Stimulated activated CD8-positive, alpha-beta memory T cell treated with anti-CD3 and anti-CD28 coated beads, Interleukin-7, amount 100 ng/mL, for 24 hours (primary cell): ENCODE results near the gene PHC3.
"Not testable (repeated sequence)": the region's sequence is repeated elsewhere in the genome, so short reads cannot be mapped to it uniquely, and the experiment has no call there.

Experiments
- DNase-seq: peaks from one replicate; pipeline ENCODE4 v3.0.0-alpha.2; 2020; ENCODE audit warnings: low read depth

Gene PHC3

GRCh38 chr3:170180908-170181885, at the start of gene PHC3:
Gene PHC3 (minus strand): TSS chr3:170181733. CDS start chr3:170181715, 18 bp downstream.
- peak; percentile 85 for DNase-seq

- DNase-seq = no peak
Observed at GRCh38 chr3:170228093-170228766, 46.7 kb upstream of the PHC3 start.

- no peak for DNase-seq
Observed at GRCh38 chr3:170226426-170226960, 45.0 kb upstream of the PHC3 start.

GRCh38 chr3:170225166-170225565, 43.6 kb upstream of the PHC3 start:
- no peak for DNase-seq

- no peak for DNase-seq
Observed at GRCh38 chr3:170222647-170223541, 41.4 kb upstream of the PHC3 start.

- peak; percentile 66 for DNase-seq
Observed at GRCh38 chr3:170221924-170222646, 40.6 kb upstream of the PHC3 start, which contains the start of gene PRKCI. Gene PRKCI (plus strand): TSS chr3:170222424. CDS start chr3:170222670, 246 bp downstream.

GRCh38 chr3:170220871-170221270, 39.3 kb upstream of the PHC3 start:
- no peak for DNase-seq

GRCh38 chr3:170219850-170220249, 38.3 kb upstream of the PHC3 start:
- DNase-seq = no peak

- no peak for DNase-seq
Observed at GRCh38 chr3:170211668-170212067, 30.1 kb upstream of the PHC3 start.

- no peak for DNase-seq
Observed at GRCh38 chr3:170207717-170208116, 26.2 kb upstream of the PHC3 start.

GRCh38 chr3:170206164-170206762, 24.7 kb upstream of the PHC3 start:
- DNase-seq = not testable (repeated sequence)

- no peak for DNase-seq
Observed at GRCh38 chr3:170205302-170205701, 23.8 kb upstream of the PHC3 start.

- no peak for DNase-seq
Observed at GRCh38 chr3:170204509-170204908, 23.0 kb upstream of the PHC3 start.

- DNase-seq = no peak
Observed at GRCh38 chr3:170204023-170204472, 22.5 kb upstream of the PHC3 start.

- DNase-seq = no peak
Observed at GRCh38 chr3:170203457-170203856, 21.9 kb upstream of the PHC3 start.

GRCh38 chr3:170201527-170201926, 20.0 kb upstream of the PHC3 start:
- DNase-seq = no peak

GRCh38 chr3:170200987-170201386, 19.5 kb upstream of the PHC3 start:
- DNase-seq = no peak

GRCh38 chr3:170196833-170197232, 15.3 kb upstream of the PHC3 start:
- no peak for DNase-seq

- DNase-seq = not testable (repeated sequence)
Observed at GRCh38 chr3:170195759-170196158, 14.2 kb upstream of the PHC3 start.
